Smooth muscle cell of the brain vasculature (primary cell): Measurements from ENCODE around the gene ECM2.
"Not testable (repeated sequence)": the region's sequence is repeated elsewhere in the genome, so short reads cannot be mapped to it uniquely, and the experiment has no call there.

Experiments
- DNase-seq: peaks from one replicate; pipeline ENCODE4 v3.0.0-alpha.2; 2012; ENCODE audit warnings: low read depth, low spot score

Gene ECM2

DNA sequence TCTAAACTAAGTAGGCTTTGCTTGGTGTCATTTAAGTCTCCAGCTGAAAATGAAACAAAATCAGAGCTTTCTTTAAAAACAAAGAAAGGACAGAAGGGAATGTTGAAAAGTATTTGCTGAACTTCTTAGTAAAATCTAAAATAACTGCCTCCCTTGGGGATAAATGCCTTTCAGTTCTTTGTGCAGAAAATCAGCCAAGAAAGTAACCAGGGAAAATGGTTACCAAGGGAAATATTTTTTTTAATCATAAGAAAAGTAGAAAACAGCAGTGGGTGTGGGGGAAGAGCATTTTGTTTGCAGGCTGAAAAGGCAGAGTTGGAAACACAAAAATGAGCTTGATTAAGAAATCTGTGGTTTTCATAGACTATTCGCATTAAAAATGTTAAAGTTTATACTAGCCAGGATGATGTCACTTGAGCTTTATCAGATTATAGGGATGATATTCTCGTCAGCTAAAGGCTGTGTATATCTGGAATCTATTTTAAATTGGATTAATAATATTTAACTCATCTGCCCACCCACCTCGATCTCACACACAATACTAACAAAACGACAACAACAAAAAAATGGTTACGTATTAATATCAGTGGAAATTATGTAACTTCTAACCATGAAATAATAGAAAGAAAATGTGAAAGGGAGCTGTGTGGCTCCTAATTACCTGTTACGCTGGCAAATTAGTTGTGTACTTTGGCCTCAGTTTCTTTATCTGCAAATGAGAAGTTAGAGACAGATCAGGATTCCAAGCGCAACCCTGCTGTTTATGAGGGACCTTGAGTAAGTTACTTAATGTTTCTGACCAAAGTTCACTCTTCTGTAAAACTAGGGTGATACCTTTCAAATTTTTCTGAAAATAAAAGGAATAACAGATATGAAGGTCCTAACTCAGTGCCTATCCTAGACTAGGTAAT, at the start of gene ECM2:
TSS of gene ECM2 (minus strand) at position 51 of the 911 bp plus-strand sequence. CDS start 13,124 bp downstream, outside the sequence.
- no peak for DNase-seq

DNA sequence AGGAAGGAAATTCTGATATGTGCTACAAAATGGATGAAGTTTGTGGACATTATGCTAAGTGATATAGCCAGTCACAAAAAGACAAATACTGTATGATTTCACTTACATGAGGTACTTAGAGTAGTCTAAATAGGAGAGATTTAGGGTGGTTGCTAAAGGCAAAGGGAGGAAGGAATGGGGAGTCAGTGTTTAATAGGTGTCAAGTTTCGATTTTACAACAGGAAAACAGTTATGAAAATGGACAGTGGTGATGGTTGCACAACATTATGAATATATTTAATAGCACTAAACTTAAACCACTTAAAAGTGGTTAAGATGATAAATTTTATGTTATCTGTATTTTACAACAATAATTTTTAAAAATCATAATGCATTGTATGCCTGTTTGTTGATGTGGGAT, 40.4 kb upstream of the ECM2 start:
- DNase-seq: no peak

DNA sequence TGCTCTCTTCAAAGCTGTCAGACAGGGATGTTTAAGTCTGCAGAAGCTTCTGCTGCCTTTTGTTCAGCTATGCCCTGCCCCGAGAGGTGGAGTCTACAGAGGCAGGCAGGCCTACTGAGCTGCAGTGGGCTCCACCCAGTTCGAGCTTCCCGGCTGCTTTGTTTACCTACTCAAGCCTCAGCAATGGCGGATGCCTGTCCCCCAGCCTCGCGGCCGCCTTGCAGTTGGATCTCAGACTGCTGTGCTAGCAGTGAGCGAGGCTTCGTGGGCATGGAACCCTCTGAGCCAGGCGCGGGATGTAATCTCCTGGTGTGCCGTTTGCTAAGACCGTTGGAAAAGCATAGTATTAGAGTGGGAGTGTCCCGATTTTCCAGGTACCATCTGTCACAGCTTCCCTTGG, 37.8 kb upstream of the ECM2 start:
- DNase-seq: not testable (repeated sequence)

DNA sequence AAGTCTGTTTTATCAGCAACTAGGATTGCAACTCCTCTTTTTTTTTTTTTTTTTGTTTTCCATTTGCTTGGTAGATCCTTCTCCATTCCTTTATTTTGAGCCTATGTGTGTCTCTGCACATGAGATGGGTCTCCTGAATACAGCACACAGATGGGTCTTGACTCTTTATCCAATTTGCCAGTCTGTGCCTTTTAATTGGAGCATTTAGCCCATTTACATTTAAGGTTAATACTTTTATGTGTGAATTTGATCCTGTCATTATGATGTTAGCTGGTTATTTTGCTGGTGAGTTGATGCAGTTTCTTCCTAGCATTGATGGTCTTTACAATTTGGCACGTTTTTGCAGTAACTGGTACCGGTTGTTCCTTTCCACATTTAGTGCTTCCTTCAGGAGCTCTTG, 36.1 kb upstream of the ECM2 start:
- not testable (repeated sequence) for DNase-seq

DNA sequence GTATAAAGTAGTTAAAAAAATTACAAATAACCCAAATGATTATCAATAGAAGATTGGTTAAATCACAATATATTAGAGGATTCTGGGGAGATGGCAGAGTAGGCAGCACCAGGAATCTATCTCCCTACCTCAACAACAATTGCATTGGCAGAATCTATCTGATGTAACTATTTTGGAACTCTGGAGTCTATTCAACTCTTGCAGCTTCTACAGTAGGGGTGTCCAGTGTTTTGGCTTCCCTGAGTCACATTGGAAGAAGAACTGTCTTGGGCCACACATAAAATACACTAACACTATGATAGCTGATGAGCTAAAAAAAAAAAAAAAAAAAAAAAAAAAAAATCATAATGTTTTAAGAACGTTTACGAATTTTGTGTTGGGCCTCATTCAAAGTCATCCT, 29.2 kb upstream of the ECM2 start:
- DNase-seq: no peak

DNA sequence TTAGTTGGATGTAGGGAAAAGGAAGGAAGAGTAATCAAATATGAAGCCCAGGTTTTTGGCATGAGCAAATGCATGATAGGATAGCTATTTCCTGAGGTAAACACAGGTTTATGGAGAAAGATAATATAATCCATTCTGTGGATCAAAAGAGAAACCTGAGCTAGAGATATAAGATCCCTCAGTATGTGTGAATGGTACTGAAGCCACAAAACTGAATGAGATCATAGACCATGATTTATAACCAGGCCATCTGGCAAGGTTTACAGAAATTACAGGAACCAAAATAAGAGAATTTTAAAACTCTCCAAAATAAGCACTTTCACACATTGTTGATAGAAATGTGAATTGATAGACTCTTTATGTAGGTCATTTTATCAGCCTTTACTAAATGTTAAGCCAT, 28.7 kb upstream of the ECM2 start:
- DNase-seq: no peak

DNA sequence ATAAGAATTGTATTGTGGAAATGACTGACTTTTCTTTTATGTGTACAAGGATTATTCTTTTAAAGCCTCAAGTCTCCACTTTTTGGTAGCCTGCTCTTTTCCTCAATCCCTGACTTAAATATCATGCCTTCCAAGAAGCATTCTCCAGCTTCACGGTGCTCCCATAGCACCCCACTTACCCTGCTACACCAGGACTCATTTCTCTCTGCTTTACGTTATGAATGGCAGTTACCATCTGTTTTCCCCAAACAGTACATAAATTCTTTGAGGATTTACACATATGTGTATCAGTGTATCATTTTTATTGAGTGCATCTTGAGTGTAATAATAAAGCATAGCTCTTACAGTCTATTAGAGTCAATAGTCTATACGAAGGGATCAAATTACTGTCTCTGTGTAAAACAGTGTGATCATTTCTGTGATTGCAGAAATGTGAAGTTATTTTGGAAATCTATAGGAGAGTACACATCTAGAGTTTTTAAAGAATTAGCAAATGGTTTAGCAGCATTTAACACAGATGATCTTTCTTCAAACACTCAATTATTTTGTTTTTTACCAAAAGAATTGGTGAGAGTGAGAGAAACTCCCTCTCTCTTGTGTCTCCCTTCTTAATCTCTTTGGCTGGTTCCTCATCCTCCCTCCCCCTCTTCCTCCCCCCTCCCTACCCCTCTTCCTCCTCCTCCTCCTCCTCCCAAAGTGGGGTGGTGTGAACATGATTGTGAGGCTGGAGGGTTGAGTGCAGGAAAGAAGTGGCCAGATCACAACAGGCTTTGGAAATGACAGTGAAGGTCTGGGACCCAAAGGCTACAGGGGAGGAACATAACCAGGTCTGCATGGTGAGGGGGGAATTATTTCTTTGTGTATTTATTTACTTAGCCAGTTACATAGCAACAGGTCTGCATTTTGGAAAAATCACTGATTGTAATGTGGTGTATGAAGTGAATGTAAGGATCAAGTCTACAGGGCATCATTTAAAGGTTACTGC, 27.6 kb upstream of the ECM2 start:
- DNase-seq: no peak

DNA sequence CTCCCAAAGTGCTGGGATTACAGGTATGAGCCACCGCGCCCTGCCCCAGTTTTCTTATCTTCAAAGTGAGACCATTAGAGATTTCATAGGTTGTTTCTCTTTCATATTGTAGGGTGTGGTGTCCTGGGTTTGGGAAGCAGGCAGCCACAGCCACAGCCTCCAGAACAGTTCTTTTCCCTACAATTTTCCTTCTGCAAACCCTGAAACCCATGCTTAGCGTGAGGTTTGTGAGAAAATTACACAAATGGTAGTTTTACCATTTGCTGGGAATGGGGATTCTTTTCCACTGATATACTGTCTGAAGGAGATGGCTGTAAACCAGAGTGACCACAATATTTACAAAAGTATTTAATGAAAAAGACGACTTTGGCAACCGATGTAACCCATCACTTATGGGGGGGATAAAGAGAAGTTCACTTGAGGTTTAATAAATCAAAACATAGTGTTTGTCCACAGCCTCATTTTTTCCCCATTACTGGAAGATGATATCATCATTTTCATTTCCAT, 26.7 kb upstream of the ECM2 start:
- no peak for DNase-seq

DNA sequence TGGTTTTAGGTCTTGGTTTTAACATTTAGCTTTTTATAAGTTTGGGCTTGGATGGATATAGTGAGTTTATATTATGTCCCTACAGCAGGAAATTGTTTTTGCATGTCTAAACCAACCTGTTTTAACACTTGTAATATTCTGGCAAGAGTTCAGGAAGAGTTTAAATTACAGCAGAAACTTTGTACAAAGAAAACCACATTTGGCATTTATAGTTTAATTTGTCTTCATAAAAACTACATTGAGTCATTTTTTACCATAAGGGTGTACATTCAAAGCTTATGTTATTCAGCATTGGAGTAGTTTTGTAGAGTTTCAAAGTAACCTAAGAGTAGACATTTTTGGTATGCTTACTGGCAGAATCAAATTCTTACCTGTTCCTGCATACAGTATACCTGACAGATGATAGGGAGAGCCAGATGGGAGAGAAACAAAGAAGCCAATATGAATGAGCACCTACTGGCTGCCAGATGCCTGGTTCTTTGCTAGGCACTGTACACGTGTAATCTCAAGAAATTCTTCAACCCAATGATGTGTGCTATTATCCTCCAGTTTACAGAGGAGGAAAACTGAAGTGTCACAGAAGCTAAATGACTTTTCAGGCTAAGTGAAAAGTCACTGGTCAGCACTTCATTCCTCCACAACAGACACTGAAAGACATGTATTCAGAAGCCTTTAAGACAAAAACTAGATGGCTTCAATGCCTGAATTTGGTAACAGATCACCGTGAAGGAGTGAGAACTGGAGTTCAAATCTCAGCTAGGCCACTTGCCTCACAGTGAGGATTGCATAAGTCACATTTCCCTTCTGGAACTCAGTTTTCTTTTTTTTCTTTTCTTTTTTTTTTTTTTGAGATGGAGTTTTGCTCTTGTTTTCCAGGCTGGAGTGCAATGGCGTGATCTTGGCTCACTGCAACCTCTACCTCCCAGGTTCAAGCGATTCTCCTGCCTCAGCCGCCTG, 25.9 kb upstream of the ECM2 start:
- DNase-seq: no peak

DNA sequence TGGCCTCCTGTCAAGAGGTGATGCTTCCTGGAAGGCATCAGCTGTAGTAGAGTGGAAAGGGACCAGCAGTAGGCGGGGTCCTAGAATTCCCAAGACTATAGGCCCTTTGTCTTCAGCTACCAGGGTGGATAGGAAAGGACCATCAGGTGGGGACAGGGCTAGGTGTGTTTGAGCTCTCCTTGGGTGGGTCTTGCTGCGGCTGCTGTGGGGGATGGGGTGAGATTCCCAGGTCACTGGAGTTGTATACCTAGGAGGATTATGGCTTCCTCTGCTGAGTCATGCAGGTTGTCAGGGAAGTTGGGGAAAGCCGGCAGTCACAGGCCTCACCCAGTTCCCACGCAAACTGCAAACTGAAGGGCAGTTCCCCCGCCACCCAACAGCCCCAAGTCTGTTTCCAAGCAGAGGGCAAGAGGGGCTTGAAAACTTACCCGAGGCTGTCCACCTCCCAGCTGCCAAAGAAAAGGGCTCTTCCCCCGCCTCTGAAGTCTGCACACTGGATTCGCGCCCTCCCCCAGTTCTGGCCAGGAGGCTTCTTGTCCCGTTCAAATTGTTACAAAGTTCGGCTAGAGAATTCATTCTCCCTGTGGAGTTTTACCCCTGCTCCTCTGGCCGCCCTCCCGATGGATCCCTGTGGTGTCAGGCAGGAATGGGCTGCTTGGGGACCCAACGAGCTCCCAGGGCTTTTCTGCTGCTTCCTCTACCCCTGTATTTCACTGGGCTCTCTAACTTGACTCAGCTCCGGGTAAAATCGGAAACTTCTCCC, 23.0 kb upstream of the ECM2 start:
- no peak for DNase-seq

DNA sequence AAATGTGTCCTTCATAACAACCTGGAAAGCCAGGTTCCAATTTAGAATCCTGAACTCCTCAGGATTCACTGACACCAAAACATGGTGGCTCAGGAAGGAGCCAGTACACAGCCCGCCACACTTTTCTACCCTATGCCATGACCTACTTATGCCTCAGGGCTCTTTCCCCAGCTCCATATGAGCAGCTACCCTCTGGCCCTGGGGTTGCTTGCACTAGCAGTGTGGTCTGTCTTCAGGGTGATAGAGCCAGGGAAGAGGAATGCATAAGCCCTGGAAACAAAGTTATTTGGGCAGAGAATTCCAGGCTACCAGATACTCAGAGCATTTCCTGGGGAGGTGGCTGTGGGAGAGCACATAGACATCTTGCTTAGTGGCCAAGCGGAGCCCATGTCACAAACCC, 15.0 kb upstream of the ECM2 start:
- no peak for DNase-seq

DNA sequence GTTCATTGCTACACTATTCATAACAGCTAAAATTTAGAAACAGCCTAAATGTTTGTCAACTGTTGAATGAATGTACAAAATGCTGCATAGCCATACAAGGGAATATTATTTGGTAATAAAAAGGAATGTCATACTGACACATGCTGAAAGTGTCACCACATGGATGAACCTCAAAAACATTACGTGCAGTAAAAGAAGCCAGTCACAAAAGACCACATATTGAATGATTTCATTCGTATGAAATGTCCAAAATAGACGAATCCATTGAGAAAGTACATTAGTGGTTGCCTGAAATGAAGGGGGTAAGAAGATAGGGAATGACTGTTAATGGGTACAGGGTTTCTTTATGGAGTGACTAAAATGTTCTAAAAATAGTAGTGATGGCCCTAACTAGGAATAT, 11.6 kb upstream of the ECM2 start:
- no peak for DNase-seq

DNA sequence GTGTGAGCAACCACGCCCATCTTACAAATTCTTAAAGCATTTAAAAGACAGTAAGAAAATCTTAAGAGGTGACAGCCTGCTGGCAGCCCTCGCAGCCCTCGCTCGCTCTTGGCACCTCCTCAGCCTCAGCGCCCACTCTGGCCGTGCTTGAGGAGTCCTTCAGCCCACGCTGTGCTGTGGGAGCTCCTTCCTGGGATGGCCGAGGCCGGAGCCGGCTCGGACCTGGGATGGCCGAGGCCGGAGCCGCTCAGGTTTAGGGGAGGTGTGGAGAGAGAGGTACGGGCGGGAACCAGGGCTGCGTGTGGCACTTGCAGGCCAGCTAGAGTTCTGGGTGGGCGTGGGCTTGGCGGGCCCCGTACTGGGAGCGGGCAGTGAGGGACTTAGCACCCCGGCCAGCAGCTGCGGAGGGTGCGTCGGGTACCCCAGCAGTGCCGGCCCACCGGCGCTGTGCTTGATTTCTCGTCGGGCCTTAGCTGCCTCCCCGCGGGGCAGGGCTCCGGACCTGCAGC, 9.3 kb upstream of the ECM2 start:
- no peak for DNase-seq

DNA sequence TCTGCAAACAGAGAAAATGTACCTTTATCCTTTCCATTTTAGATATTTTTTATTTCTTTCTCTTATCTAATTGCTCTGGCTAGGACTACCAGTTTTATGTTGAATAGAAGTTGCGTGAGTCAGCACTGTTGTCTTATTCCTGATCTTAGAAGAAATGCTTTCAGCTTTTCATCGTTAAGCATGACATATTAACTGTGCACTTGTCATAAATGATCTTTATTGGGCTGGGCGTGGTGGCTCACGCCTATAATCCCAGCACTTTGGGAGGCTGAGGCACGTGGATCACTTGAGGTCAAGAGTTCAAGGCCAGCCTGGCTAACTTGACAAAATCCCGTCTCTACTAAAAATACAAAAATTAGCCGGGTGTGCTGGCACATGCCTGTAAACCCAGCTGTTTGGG, 8.2 kb upstream of the ECM2 start:
- DNase-seq: no peak

DNA sequence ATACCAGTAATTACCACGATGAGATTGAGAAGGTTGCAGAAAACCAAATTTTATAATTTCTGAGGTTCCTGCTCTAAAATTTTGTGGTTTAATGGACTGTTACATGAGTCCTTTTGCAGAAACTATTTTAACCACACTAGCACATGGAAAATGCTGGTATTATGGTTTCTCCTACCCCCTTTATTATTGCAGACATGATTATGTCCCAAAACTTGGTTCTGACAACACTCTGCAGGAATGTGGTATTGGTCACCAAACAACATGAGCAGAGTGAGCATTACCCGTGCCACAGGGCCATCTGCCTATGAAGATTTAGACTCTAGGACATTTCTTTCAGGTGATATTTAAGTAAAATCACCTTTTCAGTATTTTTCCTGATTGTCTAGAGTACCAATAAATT, 2.8 kb upstream of the ECM2 start:
- DNase-seq: no peak

DNA sequence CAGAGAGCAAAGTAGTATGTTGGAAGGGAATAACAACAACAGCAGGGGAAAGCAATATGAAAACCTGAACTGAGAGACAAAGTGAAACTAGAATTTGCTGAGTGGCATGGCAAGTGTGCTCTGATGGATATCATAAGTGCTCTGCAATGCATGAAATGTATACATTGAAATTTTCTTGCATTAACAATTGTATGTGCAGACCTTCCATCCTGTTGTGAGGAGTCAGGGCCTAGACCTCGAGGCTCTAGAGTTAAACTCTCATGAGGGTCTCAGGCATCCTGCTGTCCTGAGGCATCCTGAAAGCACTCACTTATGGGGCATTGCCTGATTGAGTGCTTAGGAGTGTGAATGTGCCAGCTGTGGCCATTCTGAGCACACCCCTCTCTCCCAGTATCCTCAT, 1.1 kb downstream of the ECM2 start:
- no peak for DNase-seq

DNA sequence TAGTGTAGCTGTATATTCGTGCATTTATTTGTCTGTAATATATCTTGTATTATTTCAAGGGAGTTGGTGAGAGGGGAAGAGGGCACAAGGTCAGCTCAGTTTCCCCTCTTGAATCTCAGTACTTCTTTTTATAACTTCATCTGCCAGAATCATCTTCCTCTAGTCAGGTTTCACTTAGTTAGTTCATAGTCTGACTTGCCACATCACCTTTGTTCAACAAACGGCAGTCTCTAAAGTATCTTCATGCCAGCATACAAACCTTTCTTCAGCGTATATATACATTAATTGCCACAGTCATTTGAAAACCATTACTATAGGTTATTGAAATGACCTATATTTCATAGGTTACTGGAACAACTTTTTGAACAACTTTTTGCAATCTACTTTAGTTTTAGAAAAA, 1.6 kb downstream of the ECM2 start:
- DNase-seq: no peak

DNA sequence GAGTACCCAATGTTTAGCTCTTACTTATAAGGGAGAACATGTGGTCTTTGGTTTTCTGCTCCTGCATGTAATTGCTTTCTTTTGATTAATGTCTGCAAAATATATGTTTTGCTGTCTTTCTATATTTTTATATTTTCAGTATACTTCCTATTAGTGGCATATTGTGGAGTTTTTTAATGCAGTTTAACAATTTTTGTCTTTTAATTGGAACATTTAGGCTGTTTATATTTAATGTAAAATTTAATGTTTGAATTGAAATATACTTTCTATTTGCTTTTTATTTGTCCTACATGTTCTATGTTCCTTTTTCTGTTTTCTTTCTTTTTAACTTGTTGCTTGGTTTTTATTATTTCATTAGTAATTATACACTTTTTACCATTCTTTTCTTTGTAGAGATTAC, 4.9 kb downstream of the ECM2 start:
- no peak for DNase-seq

DNA sequence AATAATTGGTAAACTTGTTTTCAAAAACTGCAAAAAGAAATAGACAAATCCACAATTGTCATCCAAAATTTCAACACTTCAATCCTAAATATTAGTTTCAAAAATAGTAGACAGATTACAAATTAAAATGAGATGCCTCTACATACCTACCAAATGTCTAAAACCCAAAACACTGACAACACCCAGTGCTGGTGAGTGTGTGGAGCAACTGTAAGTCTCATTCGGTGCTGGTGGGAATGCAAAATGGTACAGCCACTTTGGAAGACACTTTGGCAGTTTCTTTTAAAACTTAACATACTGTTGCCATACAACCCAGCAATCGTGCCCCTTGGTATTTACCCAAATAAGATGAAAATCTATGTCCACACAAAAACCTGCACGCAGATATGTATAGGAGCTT, 6.7 kb downstream of the ECM2 start:
- DNase-seq: no peak

DNA sequence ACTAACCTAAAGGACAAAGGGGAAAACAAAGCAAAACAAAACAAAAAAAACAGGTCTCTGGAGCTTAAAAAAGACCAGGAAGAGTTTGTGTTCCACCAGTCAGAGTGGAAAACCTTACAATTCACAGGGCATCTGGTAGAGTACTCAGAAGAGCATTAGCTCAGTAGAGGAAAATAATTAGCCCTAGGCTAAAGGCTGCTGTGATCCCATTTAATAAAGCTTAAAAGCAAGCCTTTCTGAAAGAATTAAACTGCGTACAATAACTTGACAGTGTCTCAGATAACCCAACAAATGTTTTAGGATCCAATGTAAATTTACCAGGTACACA, 7.3 kb downstream of the ECM2 start:
- DNase-seq: no peak
